Measurements from ENCODE around the gene ARHGEF28.

The ARHGEF28 gene

GRCh38 chr5:73835726-73836125 is 209.7 kb downstream of the ARHGEF28 start:
- ATAC-seq = no peak
- Mint-ChIP-seq H3K27me3 (peaks cover 27% of the 10 kb centered on the region), H3K4me1 (no peaks in the 10 kb centered on the region), H3K9me3 (no peaks in the 10 kb centered on the region), H3K27ac (no peak overlapping the region), H3K4me3 (no peak overlapping the region)
- DNase-seq = no peak

- Mint-ChIP-seq H3K27me3 (peaks cover 27% of the 10 kb centered on the region), H3K4me3 (no peak overlapping the region), H3K27ac (no peak overlapping the region), H3K4me1 (no peaks in the 10 kb centered on the region), H3K9me3 (no peaks in the 10 kb centered on the region)
- no peak for ATAC-seq
- no peak for DNase-seq
Observed at GRCh38 chr5:73836607-73837006, 210.6 kb downstream of the ARHGEF28 start.

GRCh38 chr5:73838901-73839300 is 212.9 kb downstream of the ARHGEF28 start:
- H3K4me1 Mint-ChIP-seq = no peaks in the 10 kb centered on the region
- H3K27ac Mint-ChIP-seq = no peak overlapping the region
- H3K4me3 Mint-ChIP-seq = no peak overlapping the region
- ATAC-seq = no peak
- no peak for DNase-seq
- H3K27me3 Mint-ChIP-seq = peaks cover 27% of the 10 kb centered on the region
- no peaks in the 10 kb centered on the region for H3K9me3 Mint-ChIP-seq

GRCh38 chr5:73841641-73842040 is 215.6 kb downstream of the ARHGEF28 start:
- no peaks in the 10 kb centered on the region for H3K9me3 Mint-ChIP-seq
- ATAC-seq (no peak), DNase-seq (no peak)
- H3K27ac Mint-ChIP-seq = no peak overlapping the region
- peaks cover 21% of the 10 kb centered on the region for H3K27me3 Mint-ChIP-seq
- no peaks in the 10 kb centered on the region for H3K4me1 Mint-ChIP-seq
- no peak overlapping the region for H3K4me3 Mint-ChIP-seq

- Mint-ChIP-seq H3K27ac (no peak overlapping the region), H3K4me1 (no peaks in the 10 kb centered on the region), H3K9me3 (no peaks in the 10 kb centered on the region), H3K4me3 (no peak overlapping the region), H3K27me3 (peaks cover 18% of the 10 kb centered on the region)
- ATAC-seq = no peak
- DNase-seq = no peak
Observed at GRCh38 chr5:73844165-73844564, 218.2 kb downstream of the ARHGEF28 start.

- Mint-ChIP-seq H3K27me3 (peaks cover 19% of the 10 kb centered on the region), H3K27ac (no peak overlapping the region), H3K9me3 (no peaks in the 10 kb centered on the region), H3K4me1 (no peaks in the 10 kb centered on the region), H3K4me3 (no peak overlapping the region)
- ATAC-seq = no peak
- DNase-seq = no peak
Observed at GRCh38 chr5:73851471-73852181, 225.6 kb downstream of the ARHGEF28 start.

GRCh38 chr5:73853091-73853490 is 227.1 kb downstream of the ARHGEF28 start:
- Mint-ChIP-seq H3K4me3 (no peak overlapping the region), H3K27me3 (peaks cover 21% of the 10 kb centered on the region), H3K4me1 (no peaks in the 10 kb centered on the region), H3K27ac (no peak overlapping the region), H3K9me3 (no peaks in the 10 kb centered on the region)
- ATAC-seq = no peak
- DNase-seq = no peak

GRCh38 chr5:73856997-73857396 is 231.0 kb downstream of the ARHGEF28 start:
- Mint-ChIP-seq H3K27me3 (peaks cover 32% of the 10 kb centered on the region), H3K4me3 (no peak overlapping the region), H3K27ac (no peak overlapping the region), H3K4me1 (no peaks in the 10 kb centered on the region), H3K9me3 (no peaks in the 10 kb centered on the region)
- no peak for ATAC-seq
- DNase-seq = no peak

- H3K27ac Mint-ChIP-seq = no peak overlapping the region
- H3K4me1 Mint-ChIP-seq = no peaks in the 10 kb centered on the region
- ATAC-seq = no peak
- H3K9me3 Mint-ChIP-seq = no peaks in the 10 kb centered on the region
- peaks cover 29% of the 10 kb centered on the region for H3K27me3 Mint-ChIP-seq
- no peak overlapping the region for H3K4me3 Mint-ChIP-seq
- DNase-seq = no peak
Observed at GRCh38 chr5:73857446-73857845, 231.4 kb downstream of the ARHGEF28 start.

GRCh38 chr5:73858054-73858453 is 232.1 kb downstream of the ARHGEF28 start:
- Mint-ChIP-seq H3K4me1 (no peaks in the 10 kb centered on the region), H3K9me3 (no peaks in the 10 kb centered on the region), H3K4me3 (no peak overlapping the region), H3K27ac (no peak overlapping the region), H3K27me3 (peaks cover 29% of the 10 kb centered on the region)
- DNase-seq = no peak
- no peak for ATAC-seq

- no peak for DNase-seq
- Mint-ChIP-seq H3K27ac (no peak overlapping the region), H3K9me3 (no peaks in the 10 kb centered on the region), H3K4me3 (no peak overlapping the region), H3K27me3 (peaks cover 36% of the 10 kb centered on the region), H3K4me1 (no peaks in the 10 kb centered on the region)
- ATAC-seq = no peak
Observed at GRCh38 chr5:73858776-73859175, 232.8 kb downstream of the ARHGEF28 start.

GRCh38 chr5:73859696-73860095 is 233.7 kb downstream of the ARHGEF28 start:
- no peak overlapping the region for H3K27ac Mint-ChIP-seq
- no peaks in the 10 kb centered on the region for H3K4me1 Mint-ChIP-seq
- H3K4me3 Mint-ChIP-seq = no peak overlapping the region
- DNase-seq = no peak
- peaks cover 36% of the 10 kb centered on the region for H3K27me3 Mint-ChIP-seq
- H3K9me3 Mint-ChIP-seq = no peaks in the 10 kb centered on the region
- no peak for ATAC-seq

GRCh38 chr5:73861313-73861988 is 235.5 kb downstream of the ARHGEF28 start:
- no peak for ATAC-seq
- peaks cover 36% of the 10 kb centered on the region for H3K27me3 Mint-ChIP-seq
- no peak for DNase-seq
- H3K9me3 Mint-ChIP-seq = no peaks in the 10 kb centered on the region
- H3K4me1 Mint-ChIP-seq = no peaks in the 10 kb centered on the region
- H3K4me3 Mint-ChIP-seq = no peak overlapping the region
- no peak overlapping the region for H3K27ac Mint-ChIP-seq

GRCh38 chr5:73862796-73863195 is 236.8 kb downstream of the ARHGEF28 start:
- no peaks in the 10 kb centered on the region for H3K4me1 Mint-ChIP-seq
- no peak overlapping the region for H3K4me3 Mint-ChIP-seq
- H3K9me3 Mint-ChIP-seq = no peaks in the 10 kb centered on the region
- peaks cover 43% of the 10 kb centered on the region for H3K27me3 Mint-ChIP-seq
- H3K27ac Mint-ChIP-seq = no peak overlapping the region
- DNase-seq (no peak), ATAC-seq (no peak)

- Mint-ChIP-seq H3K4me3 (no peak overlapping the region), H3K4me1 (no peaks in the 10 kb centered on the region), H3K27me3 (peaks cover 35% of the 10 kb centered on the region), H3K9me3 (no peaks in the 10 kb centered on the region), H3K27ac (no peak overlapping the region)
- DNase-seq = no peak
- no peak for ATAC-seq
Observed at GRCh38 chr5:73863876-73864275, 237.9 kb downstream of the ARHGEF28 start.

- ATAC-seq (no peak), DNase-seq (no peak)
- Mint-ChIP-seq H3K27ac (no peak overlapping the region), H3K4me1 (no peaks in the 10 kb centered on the region), H3K4me3 (no peak overlapping the region), H3K27me3 (peaks cover 26% of the 10 kb centered on the region), H3K9me3 (no peaks in the 10 kb centered on the region)
Observed at GRCh38 chr5:73865315-73865714, 239.3 kb downstream of the ARHGEF28 start.

Measured in stimulated activated naive CD8-positive, alpha-beta T cell treated with anti-CD3 and anti-CD28 coated beads, Interleukin-15, amount 100 ng/mL, for 72 hours (primary cell).